ENCODE data around the gene CDC42EP3.

CDC42EP3 gene

GRCh38 chr2:37683241-37683640 is 11.8 kb upstream of the CDC42EP3 start:
- no peaks in the 10 kb centered on the region for H3K27me3 ChIP-seq (ENCODE audit: control insufficient read depth in 1 of 2, insufficient read depth in 2 of 2, low read length in 2 of 2)
- no peaks in the 10 kb centered on the region for H3K4me1 ChIP-seq (ENCODE audit: control insufficient read depth, insufficient read depth, low read length)
- H3K9me3 ChIP-seq (ENCODE audit: control insufficient read depth in 2 of 2, low read length in 2 of 2): no peaks in the 10 kb centered on the region
- H3K4me3 ChIP-seq (ENCODE audit: low read length in 2 of 2): no peak overlapping the region
- no peak overlapping the region for H3K27ac ChIP-seq (ENCODE audit: low read length)
- no peak overlapping the region for H3K9ac ChIP-seq (ENCODE audit: low read length in 2 of 2)
- no peaks in the 10 kb centered on the region for H3K36me3 ChIP-seq (ENCODE audit: control insufficient read depth in 2 of 2, insufficient read depth in 2 of 2, low read length in 2 of 2)

- H3K27ac ChIP-seq (ENCODE audit: low read length): no peak overlapping the region
- H3K9me3 ChIP-seq (ENCODE audit: control insufficient read depth in 2 of 2, low read length in 2 of 2): no peaks in the 10 kb centered on the region
- no peak overlapping the region for H3K4me3 ChIP-seq (ENCODE audit: low read length in 2 of 2)
- H3K36me3 ChIP-seq (ENCODE audit: control insufficient read depth in 2 of 2, insufficient read depth in 2 of 2, low read length in 2 of 2): no peaks in the 10 kb centered on the region
- H3K27me3 ChIP-seq (ENCODE audit: control insufficient read depth in 1 of 2, insufficient read depth in 2 of 2, low read length in 2 of 2): no peaks in the 10 kb centered on the region
- H3K9ac ChIP-seq (ENCODE audit: low read length in 2 of 2): no peak overlapping the region
- H3K4me1 ChIP-seq (ENCODE audit: control insufficient read depth, insufficient read depth, low read length): no peaks in the 10 kb centered on the region
Observed at GRCh38 chr2:37682473-37682872, 11.0 kb upstream of the CDC42EP3 start.

DNA sequence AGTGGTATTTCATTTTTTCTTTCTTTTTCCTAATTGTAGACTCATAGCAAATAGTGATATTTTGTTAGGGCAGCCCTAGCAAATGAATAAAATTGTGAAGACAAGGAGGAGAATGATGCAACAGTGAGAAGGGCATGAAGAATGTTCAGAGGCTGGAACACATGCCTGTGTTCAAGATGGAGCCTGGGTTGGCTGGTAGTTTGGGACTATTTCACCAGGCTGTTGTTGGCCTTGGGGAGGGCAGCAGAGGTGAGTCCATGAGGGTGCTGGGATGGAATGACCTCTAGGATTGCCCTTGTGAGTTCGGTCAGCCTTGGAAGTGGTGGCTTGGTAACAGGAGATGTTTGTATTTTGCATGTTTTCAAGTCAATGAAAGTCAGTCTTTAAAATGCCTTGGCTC is 10.1 kb upstream of the CDC42EP3 start:
- Histone ChIP-seq H3K27ac (ENCODE audit: low read length) (no peak overlapping the region), H3K27me3 (ENCODE audit: control insufficient read depth in 1 of 2, insufficient read depth in 2 of 2, low read length in 2 of 2) (no peaks in the 10 kb centered on the region), H3K9ac (ENCODE audit: low read length in 2 of 2) (no peak overlapping the region), H3K9me3 (ENCODE audit: control insufficient read depth in 2 of 2, low read length in 2 of 2) (no peaks in the 10 kb centered on the region), H3K4me1 (ENCODE audit: control insufficient read depth, insufficient read depth, low read length) (no peaks in the 10 kb centered on the region), H3K4me3 (ENCODE audit: low read length in 2 of 2) (no peak overlapping the region), H3K36me3 (ENCODE audit: control insufficient read depth in 2 of 2, insufficient read depth in 2 of 2, low read length in 2 of 2) (no peaks in the 10 kb centered on the region)

- H3K4me3 ChIP-seq (ENCODE audit: low read length in 2 of 2): no peak overlapping the region
- H3K4me1 ChIP-seq (ENCODE audit: control insufficient read depth, insufficient read depth, low read length): no peaks in the 10 kb centered on the region
- no peaks in the 10 kb centered on the region for H3K9me3 ChIP-seq (ENCODE audit: control insufficient read depth in 2 of 2, low read length in 2 of 2)
- H3K9ac ChIP-seq (ENCODE audit: low read length in 2 of 2): no peak overlapping the region
- H3K36me3 ChIP-seq (ENCODE audit: control insufficient read depth in 2 of 2, insufficient read depth in 2 of 2, low read length in 2 of 2): no peaks in the 10 kb centered on the region
- no peak overlapping the region for H3K27ac ChIP-seq (ENCODE audit: low read length)
- no peaks in the 10 kb centered on the region for H3K27me3 ChIP-seq (ENCODE audit: control insufficient read depth in 1 of 2, insufficient read depth in 2 of 2, low read length in 2 of 2)
Observed at GRCh38 chr2:37679072-37679695, 7.7 kb upstream of the CDC42EP3 start.

GRCh38 chr2:37676274-37676673 is 4.8 kb upstream of the CDC42EP3 start:
- Histone ChIP-seq H3K9me3 (ENCODE audit: control insufficient read depth in 2 of 2, low read length in 2 of 2) (no peaks in the 10 kb centered on the region), H3K9ac (ENCODE audit: low read length in 2 of 2) (no peak overlapping the region), H3K27ac (ENCODE audit: low read length) (no peak overlapping the region), H3K36me3 (ENCODE audit: control insufficient read depth in 2 of 2, insufficient read depth in 2 of 2, low read length in 2 of 2) (no peaks in the 10 kb centered on the region), H3K27me3 (ENCODE audit: control insufficient read depth in 1 of 2, insufficient read depth in 2 of 2, low read length in 2 of 2) (no peaks in the 10 kb centered on the region), H3K4me3 (ENCODE audit: low read length in 2 of 2) (no peak overlapping the region), H3K4me1 (ENCODE audit: control insufficient read depth, insufficient read depth, low read length) (peaks cover 6% of the 10 kb centered on the region)

GRCh38 chr2:37674946-37675345 is 3.5 kb upstream of the CDC42EP3 start:
- Histone ChIP-seq H3K4me1 (ENCODE audit: control insufficient read depth, insufficient read depth, low read length) (peaks cover 12% of the 10 kb centered on the region), H3K4me3 (ENCODE audit: low read length in 2 of 2) (no peak overlapping the region), H3K36me3 (ENCODE audit: control insufficient read depth in 2 of 2, insufficient read depth in 2 of 2, low read length in 2 of 2) (no peaks in the 10 kb centered on the region), H3K27ac (ENCODE audit: low read length) (no peak overlapping the region), H3K9me3 (ENCODE audit: control insufficient read depth in 2 of 2, low read length in 2 of 2) (no peaks in the 10 kb centered on the region), H3K27me3 (ENCODE audit: control insufficient read depth in 1 of 2, insufficient read depth in 2 of 2, low read length in 2 of 2) (no peaks in the 10 kb centered on the region), H3K9ac (ENCODE audit: low read length in 2 of 2) (no peak overlapping the region)

GRCh38 chr2:37672870-37673184 is 1.4 kb upstream of the CDC42EP3 start:
- H3K4me3 ChIP-seq (ENCODE audit: low read length in 2 of 2): peak overlapping the region; percentile 72 to 96
- peaks cover 23% of the 10 kb centered on the region for H3K4me1 ChIP-seq (ENCODE audit: control insufficient read depth, insufficient read depth, low read length)
- peak overlapping the region; percentile 87 to 90 for H3K9ac ChIP-seq (ENCODE audit: low read length in 2 of 2)
- no peaks in the 10 kb centered on the region for H3K36me3 ChIP-seq (ENCODE audit: control insufficient read depth in 2 of 2, insufficient read depth in 2 of 2, low read length in 2 of 2)
- peak overlapping the region; percentile 88 for H3K27ac ChIP-seq (ENCODE audit: low read length)
- no peaks in the 10 kb centered on the region for H3K9me3 ChIP-seq (ENCODE audit: control insufficient read depth in 2 of 2, low read length in 2 of 2)
- H3K27me3 ChIP-seq (ENCODE audit: control insufficient read depth in 1 of 2, insufficient read depth in 2 of 2, low read length in 2 of 2): no peaks in the 10 kb centered on the region

DNA sequence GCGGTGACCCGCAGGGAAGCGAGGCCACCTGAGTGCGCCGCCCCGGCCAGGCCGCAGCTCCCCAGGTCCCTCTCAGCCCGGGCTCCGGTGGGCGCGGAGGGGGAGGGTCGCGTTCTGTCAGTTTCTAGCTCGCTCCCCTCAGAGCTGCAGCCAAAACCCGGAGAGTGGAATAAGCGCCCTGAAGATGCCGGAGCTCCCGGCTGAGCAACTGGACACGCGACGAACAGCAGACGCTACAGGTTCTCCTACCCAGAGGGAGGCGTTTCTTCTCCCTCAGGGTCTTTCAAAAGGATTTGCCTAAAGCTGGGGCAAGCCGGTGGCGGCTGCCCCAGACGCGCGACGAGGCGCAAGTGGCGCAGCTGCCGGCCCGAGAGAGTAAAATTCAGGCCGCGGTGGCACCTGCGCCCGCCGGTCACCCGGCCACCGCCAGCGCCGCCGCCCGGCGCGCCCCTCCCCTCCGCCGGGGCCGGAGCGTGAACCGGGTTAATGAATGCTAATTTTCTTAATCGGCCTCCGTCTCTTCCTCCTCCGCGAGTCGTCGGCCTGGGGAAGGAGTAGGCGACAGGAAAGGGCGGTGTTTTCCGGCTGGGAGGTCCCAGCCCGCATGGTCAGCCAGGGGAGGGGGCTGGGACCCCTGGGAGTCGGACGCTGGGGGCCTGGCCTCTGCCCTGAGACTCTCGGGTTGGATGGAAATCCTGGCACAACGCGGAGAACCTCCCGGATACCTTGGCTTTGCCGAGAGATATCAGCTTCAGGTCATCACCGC is 845 bp upstream of the CDC42EP3 start:
- Histone ChIP-seq H3K27me3 (ENCODE audit: control insufficient read depth in 1 of 2, insufficient read depth in 2 of 2, low read length in 2 of 2) (no peaks in the 10 kb centered on the region), H3K4me1 (ENCODE audit: control insufficient read depth, insufficient read depth, low read length) (peaks cover 25% of the 10 kb centered on the region), H3K9me3 (ENCODE audit: control insufficient read depth in 2 of 2, low read length in 2 of 2) (no peaks in the 10 kb centered on the region), H3K36me3 (ENCODE audit: control insufficient read depth in 2 of 2, insufficient read depth in 2 of 2, low read length in 2 of 2) (no peaks in the 10 kb centered on the region), H3K4me3 (ENCODE audit: low read length in 2 of 2) (peak overlapping the region; percentile 72 to 96), H3K9ac (ENCODE audit: low read length in 2 of 2) (peak overlapping the region; percentile 87 to 90), H3K27ac (ENCODE audit: low read length) (peak overlapping the region; percentile 88)

DNA sequence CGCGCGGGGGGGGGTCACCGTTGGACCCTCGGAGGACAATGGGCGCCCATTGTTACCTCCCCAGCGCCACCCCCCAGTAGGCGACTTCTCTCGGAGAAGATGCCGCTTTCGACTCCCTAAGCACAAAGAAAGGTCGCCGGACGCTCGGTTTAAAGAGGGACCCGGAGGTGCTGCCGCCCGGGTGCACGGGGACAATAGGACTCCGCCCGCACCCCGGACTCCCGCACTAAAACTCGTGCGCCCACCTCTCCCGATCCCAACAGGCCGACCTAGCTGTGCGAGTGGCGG is 318 bp upstream of the CDC42EP3 start:
- Histone ChIP-seq H3K27ac (ENCODE audit: low read length) (peak overlapping the region; percentile 88), H3K36me3 (ENCODE audit: control insufficient read depth in 2 of 2, insufficient read depth in 2 of 2, low read length in 2 of 2) (peaks cover 0 to 2% of the 10 kb centered on the region in 2 donors), H3K4me3 (ENCODE audit: low read length in 2 of 2) (peak overlapping the region; percentile 72 to 96), H3K9me3 (ENCODE audit: control insufficient read depth in 2 of 2, low read length in 2 of 2) (no peaks in the 10 kb centered on the region), H3K27me3 (ENCODE audit: control insufficient read depth in 1 of 2, insufficient read depth in 2 of 2, low read length in 2 of 2) (no peaks in the 10 kb centered on the region), H3K9ac (ENCODE audit: low read length in 2 of 2) (peak overlapping the region; percentile 87 to 90), H3K4me1 (ENCODE audit: control insufficient read depth, insufficient read depth, low read length) (peaks cover 30% of the 10 kb centered on the region)

GRCh38 chr2:37670378-37671008 is 949 bp downstream of the CDC42EP3 start:
- Histone ChIP-seq H3K36me3 (ENCODE audit: control insufficient read depth in 2 of 2, insufficient read depth in 2 of 2, low read length in 2 of 2) (peaks cover 0 to 2% of the 10 kb centered on the region in 2 donors), H3K4me3 (ENCODE audit: low read length in 2 of 2) (peak overlapping the region; percentile 96 to 97), H3K9me3 (ENCODE audit: control insufficient read depth in 2 of 2, low read length in 2 of 2) (no peaks in the 10 kb centered on the region), H3K9ac (ENCODE audit: low read length in 2 of 2) (peak overlapping the region; percentile 91 to 95), H3K27me3 (ENCODE audit: control insufficient read depth in 1 of 2, insufficient read depth in 2 of 2, low read length in 2 of 2) (no peaks in the 10 kb centered on the region), H3K27ac (ENCODE audit: low read length) (peak overlapping the region; percentile 89), H3K4me1 (ENCODE audit: control insufficient read depth, insufficient read depth, low read length) (peaks cover 32% of the 10 kb centered on the region)

DNA sequence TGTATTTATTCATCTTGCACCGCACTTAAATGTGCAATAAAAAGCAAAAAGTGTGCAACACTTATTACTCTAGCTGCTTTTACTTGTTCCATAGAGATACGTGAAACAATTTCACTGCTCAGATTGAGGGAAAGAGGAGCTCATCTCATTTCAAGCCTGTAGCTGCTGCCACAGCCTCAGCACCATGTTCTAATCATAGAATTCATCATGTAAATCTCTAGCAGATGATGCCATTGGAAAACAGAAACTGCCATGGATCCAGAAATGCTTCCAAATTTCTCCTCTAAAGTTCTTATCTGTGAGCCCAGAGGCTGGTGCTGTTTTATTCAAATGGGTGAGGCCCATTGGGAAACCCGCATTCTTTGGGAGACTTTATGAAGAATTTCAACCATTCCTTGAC is 2.0 kb downstream of the CDC42EP3 start:
- Histone ChIP-seq H3K27ac (ENCODE audit: low read length) (peak overlapping the region; percentile 89), H3K4me1 (ENCODE audit: control insufficient read depth, insufficient read depth, low read length) (peaks cover 36% of the 10 kb centered on the region), H3K4me3 (ENCODE audit: low read length in 2 of 2) (peak overlapping the region; percentile 96 to 97), H3K9ac (ENCODE audit: low read length in 2 of 2) (peak overlapping the region; percentile 66 to 95), H3K27me3 (ENCODE audit: control insufficient read depth in 1 of 2, insufficient read depth in 2 of 2, low read length in 2 of 2) (no peaks in the 10 kb centered on the region), H3K9me3 (ENCODE audit: control insufficient read depth in 2 of 2, low read length in 2 of 2) (no peaks in the 10 kb centered on the region), H3K36me3 (ENCODE audit: control insufficient read depth in 2 of 2, insufficient read depth in 2 of 2, low read length in 2 of 2) (peaks cover 0 to 2% of the 10 kb centered on the region in 2 donors)

All from stomach smooth muscle (tissue), 2 donors.